Sigmoid colon (tissue), 4 donors: ENCODE measurements around the gene TEX51.

Experiments
- EP300 ChIP-seq, 4 donors: sonication (generic); formaldehyde crosslinking; IDR thresholded peaks; one replicate each; pipeline ENCODE4 v1.6.1; 2017; ENCODE audit warnings: antibody characterized with exemption in 4 of 4
- TF ChIP-seq, protein P1 (sequence below), 4 experiments: fragments of 450-650 bp in 3 of 4; fragments of 200-600 bp in 1 of 4; IDR thresholded peaks; one replicate each; pipeline ENCODE4 v1.5.1; 2016 to 2019; ENCODE audit warnings: antibody characterized with exemption in 4 of 4, mild to moderate bottlenecking in 3 of 4, moderate library complexity in 2 of 4

DNA sequence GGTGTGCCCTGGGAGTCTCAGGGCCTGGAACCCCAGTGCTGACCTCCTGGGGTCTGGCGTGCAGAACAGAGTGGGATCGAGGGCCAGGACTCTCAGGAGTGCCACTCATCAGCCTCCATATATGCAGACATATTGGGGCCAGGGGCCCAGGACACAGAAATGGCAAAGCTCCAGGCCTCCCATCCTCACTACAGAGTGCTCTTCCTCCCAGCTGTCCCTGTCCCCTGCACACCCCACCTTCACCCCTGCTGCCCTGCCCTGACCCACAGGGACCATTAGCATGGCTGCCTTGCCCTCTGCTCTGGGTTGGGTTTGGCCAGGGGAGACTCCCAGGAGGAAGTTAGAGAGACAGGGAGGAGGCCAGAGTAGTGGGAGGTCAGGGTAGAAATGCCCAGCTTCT, 2.8 kb downstream of the TEX51 start:
- TF ChIP-seq EP300 (IDR thresholded peaks at IDR 0.05): no peak
- TF ChIP-seq, protein P1, sequence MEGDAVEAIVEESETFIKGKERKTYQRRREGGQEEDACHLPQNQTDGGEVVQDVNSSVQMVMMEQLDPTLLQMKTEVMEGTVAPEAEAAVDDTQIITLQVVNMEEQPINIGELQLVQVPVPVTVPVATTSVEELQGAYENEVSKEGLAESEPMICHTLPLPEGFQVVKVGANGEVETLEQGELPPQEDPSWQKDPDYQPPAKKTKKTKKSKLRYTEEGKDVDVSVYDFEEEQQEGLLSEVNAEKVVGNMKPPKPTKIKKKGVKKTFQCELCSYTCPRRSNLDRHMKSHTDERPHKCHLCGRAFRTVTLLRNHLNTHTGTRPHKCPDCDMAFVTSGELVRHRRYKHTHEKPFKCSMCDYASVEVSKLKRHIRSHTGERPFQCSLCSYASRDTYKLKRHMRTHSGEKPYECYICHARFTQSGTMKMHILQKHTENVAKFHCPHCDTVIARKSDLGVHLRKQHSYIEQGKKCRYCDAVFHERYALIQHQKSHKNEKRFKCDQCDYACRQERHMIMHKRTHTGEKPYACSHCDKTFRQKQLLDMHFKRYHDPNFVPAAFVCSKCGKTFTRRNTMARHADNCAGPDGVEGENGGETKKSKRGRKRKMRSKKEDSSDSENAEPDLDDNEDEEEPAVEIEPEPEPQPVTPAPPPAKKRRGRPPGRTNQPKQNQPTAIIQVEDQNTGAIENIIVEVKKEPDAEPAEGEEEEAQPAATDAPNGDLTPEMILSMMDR (IDR thresholded peaks at IDR 0.05): no peak
